HepG2 (cell line): ENCODE data around the gene DHRS9.

Source experiments
- FOXK1 ChIP-seq: sonication (generic); formaldehyde crosslinking; IDR thresholded peaks from 2 replicates; pipeline ENCODE4 v1.4.0; 2020; ENCODE audit warnings: low read depth, missing genetic modification reagents, borderline replicate concordance
- MXD4 ChIP-seq: IDR thresholded peaks from 2 replicates; pipeline ENCODE4 v1.6.1; 2016; ENCODE audit warnings: mild to moderate bottlenecking, missing biosample characterization, missing genetic modification reagents
- POLR2AphosphoS2 ChIP-seq: IDR thresholded peaks from 2 replicates; pipeline ENCODE4 v1.6.1; 2011; ENCODE audit warnings: low read depth, low read length, improper control_type of control experiment
- SMARCC2 ChIP-seq: fragments of 450-650 bp; IDR thresholded peaks from 2 replicates; pipeline ENCODE4 v1.6.1; 2017; ENCODE audit warnings: antibody characterized with exemption, mild to moderate bottlenecking
- ZNF224 ChIP-seq: sonication (generic); formaldehyde crosslinking; IDR thresholded peaks from 2 replicates; pipeline ENCODE4 v1.5.0; 2020; ENCODE audit warnings: mild to moderate bottlenecking, missing genetic modification reagents
- ZNF883 ChIP-seq: sonication (generic); formaldehyde crosslinking; IDR thresholded peaks from 2 replicates; pipeline ENCODE4 v1.5.1; 2020; ENCODE audit warnings: mild to moderate bottlenecking, missing genetic modification reagents; ENCODE audit errors: not compliant biosample characterization
- TF ChIP-seq, protein P1 (sequence below): sonication (generic); formaldehyde crosslinking; IDR thresholded peaks from 2 replicates; pipeline ENCODE4 v1.5.0; 2020; ENCODE audit warnings: mild to moderate bottlenecking, missing genetic modification reagents, moderate library complexity

DNA sequence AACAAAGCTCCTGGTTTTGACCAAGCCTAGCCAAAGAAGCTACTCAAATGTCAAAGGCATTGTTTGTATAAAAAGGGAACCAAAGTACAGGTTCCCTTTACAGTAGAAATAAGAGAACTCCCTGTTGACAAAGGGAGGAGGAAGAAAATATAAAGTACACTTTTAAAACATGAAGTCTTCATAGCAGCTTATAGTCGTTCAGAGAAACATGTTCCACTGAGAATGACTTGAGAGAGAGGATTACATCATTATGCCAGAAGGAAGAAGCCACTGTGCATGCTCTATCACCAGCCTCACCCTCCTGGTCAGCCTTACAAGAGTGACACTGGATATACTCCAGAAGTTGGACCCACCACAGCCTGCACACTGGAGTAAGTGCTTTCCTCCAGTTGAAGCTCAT, 2.5 kb upstream of the DHRS9 start:
- TF ChIP-seq MXD4 (no peak), SMARCC2 (no peak), ZNF883 (CRISPR knock-in tag) (no peak), ZNF224 (CRISPR knock-in tag) (no peak), FOXK1 (CRISPR knock-in tag) (no peak), POLR2AphosphoS2 (no peak)
- TF ChIP-seq, protein P1, sequence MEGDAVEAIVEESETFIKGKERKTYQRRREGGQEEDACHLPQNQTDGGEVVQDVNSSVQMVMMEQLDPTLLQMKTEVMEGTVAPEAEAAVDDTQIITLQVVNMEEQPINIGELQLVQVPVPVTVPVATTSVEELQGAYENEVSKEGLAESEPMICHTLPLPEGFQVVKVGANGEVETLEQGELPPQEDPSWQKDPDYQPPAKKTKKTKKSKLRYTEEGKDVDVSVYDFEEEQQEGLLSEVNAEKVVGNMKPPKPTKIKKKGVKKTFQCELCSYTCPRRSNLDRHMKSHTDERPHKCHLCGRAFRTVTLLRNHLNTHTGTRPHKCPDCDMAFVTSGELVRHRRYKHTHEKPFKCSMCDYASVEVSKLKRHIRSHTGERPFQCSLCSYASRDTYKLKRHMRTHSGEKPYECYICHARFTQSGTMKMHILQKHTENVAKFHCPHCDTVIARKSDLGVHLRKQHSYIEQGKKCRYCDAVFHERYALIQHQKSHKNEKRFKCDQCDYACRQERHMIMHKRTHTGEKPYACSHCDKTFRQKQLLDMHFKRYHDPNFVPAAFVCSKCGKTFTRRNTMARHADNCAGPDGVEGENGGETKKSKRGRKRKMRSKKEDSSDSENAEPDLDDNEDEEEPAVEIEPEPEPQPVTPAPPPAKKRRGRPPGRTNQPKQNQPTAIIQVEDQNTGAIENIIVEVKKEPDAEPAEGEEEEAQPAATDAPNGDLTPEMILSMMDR (CRISPR knock-in tag): no peak
